Right atrium auricular region (tissue), 2 donors: ENCODE measurements around the gene USP28. TPM values are rescaled to one million over a fixed set of nuclear protein-coding genes. Genes with fewer than 3 reads are reported as not detected.

Experiments
- DNase-seq: peaks from one replicate; pipeline ENCODE4 v3.0.0-alpha.2; 2019; ENCODE audit warnings: low spot score
- H3K27ac ChIP-seq, 2 donors: fragments of 200-600 bp; sonication (generic); 1 replicate in 1 of 2; 2 replicates in 1 of 2; pipeline ENCODE4 v1.5.1; 2016 to 2019
- H3K27me3 ChIP-seq, 2 donors: fragments of 200-600 bp; sonication (generic); one replicate each; pipeline versions ENCODE4 v1.5.1 to v1.6.0; 2017 to 2019
- H3K36me3 ChIP-seq: fragments of 200-600 bp; sonication (generic); one replicate; pipeline ENCODE4 v1.5.1; 2016
- H3K4me1 ChIP-seq, 2 donors: fragments of 200-600 bp; sonication (generic); one replicate each; pipeline versions ENCODE4 v1.5.1 to v1.6.0; 2017 to 2019
- H3K4me3 ChIP-seq, 2 donors: fragments of 200-600 bp; sonication (generic); 1 replicate in 1 of 2; 2 replicates in 1 of 2; pipeline ENCODE4 v1.5.1; 2017 to 2019; ENCODE audit warnings: mild to moderate bottlenecking in 1 of 2, moderate library complexity in 1 of 2
- H3K9me3 ChIP-seq, 2 donors: fragments of 200-600 bp; sonication (generic); one replicate each; pipeline ENCODE4 v1.5.1; 2019
- CTCF ChIP-seq, 2 donors: fragments of 200-600 bp; sonication (generic); IDR thresholded peaks; one replicate each; pipeline ENCODE4 v1.5.1; 2019; ENCODE audit warnings: antibody characterized with exemption in 2 of 2
- total RNA-seq, 2 donors: library from RNA; depleted of rRNA; stranded (reverse); fragments of >200 nt; gene quantifications; one replicate each; pipeline ENCODE4 v1.1.0, GENCODE V29; 2016

USP28 gene
- total RNA-seq, 2 donors from 2014 or later, result 116 to 135 TPM

- no peak for TF ChIP-seq CTCF (IDR thresholded peaks at IDR 0.05)
- no peaks in the 10 kb centered on the region for H3K4me1 ChIP-seq
Observed at GRCh38 chr11:113760241-113760640, 115.1 kb downstream of the USP28 start.

GRCh38 chr11:113752932-113753331 is 122.4 kb downstream of the USP28 start:
- Histone ChIP-seq H3K27me3 (no peaks in the 10 kb centered on the region), H3K4me3 (no peak overlapping the region), H3K36me3 (peaks cover 49% of the 10 kb centered on the region), H3K4me1 (no peaks in the 10 kb centered on the region), H3K9me3 (no peaks in the 10 kb centered on the region), H3K27ac (no peak overlapping the region)
- no peak for DNase-seq
- no peak for TF ChIP-seq CTCF (IDR thresholded peaks at IDR 0.05)

More at GRCh38 chr11:113760241-113760640, 115.1 kb downstream of the USP28 start:
- no peaks in the 10 kb centered on the region for H3K9me3 ChIP-seq
- peaks cover 47% of the 10 kb centered on the region for H3K36me3 ChIP-seq
- H3K27ac ChIP-seq, result no peak overlapping the region
- no peak for DNase-seq
- no peaks in the 10 kb centered on the region for H3K27me3 ChIP-seq
- H3K4me3 ChIP-seq, result no peak overlapping the region

Other genes with a start within 250 kb of the USP28 start
- under 1 TPM; 0.16 to 0.19 TPM for gene TMPRSS5, start 169.3 kb downstream of the USP28 start, total RNA-seq
- 1 to 10 TPM; 7.9 TPM for gene ZW10, start 101.9 kb downstream of the USP28 start, total RNA-seq
- gene CLDN25, start 95.8 kb downstream of the USP28 start, total RNA-seq, result not detected
- gene HTR3B, start 29.2 kb upstream of the USP28 start, total RNA-seq, result not detected
- gene HTR3A, start 99.5 kb upstream of the USP28 start, total RNA-seq, result under 1 TPM in 1 of 2 donors, not detected in 1; 0.24 TPM
- 100 to 1,000 TPM in 1 of 2 donors, 10 to 100 TPM in 1; 65.5 to 101 TPM for gene ZBTB16, start 184.1 kb upstream of the USP28 start, total RNA-seq